ENCODE measurements around the gene HOXB6. TPM values are rescaled to one million over a fixed set of nuclear protein-coding genes. Genes with fewer than 3 reads are reported as not detected.

HOXB6 gene
- 73.6 and 78.8 TPM in 2 replicates for total RNA-seq

DNA sequence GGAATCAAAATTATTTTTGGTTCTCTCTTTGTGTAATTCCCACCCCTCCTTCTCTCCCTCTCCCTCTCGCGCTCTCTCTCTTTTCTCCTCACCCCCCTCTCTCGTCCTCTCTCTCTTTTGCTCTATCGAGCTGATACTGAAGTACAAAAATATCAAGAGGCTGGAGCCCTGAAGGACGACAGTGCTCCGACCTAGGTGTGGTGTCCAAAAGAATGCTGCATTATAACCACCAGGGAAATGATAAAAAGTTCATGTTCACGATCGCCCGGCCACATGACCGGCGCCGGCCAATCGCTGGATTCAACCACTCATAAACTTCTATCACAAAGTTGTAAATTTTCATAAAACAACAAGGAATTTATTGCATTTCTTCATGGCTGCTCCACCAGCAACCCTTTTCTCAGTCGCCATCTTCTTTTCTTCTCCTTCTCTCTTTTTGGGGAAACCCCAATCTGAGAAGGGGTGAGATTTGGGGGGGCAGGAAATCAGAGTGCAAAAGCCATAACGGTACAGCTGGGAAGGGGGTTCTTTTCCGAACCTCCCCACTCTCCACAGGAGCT, at the start of gene HOXB6:
Gene HOXB6, minus strand, starts transcription at position 217 of the 560 bp plus-strand sequence. CDS start 6,836 bp downstream, outside the sequence.

DNA sequence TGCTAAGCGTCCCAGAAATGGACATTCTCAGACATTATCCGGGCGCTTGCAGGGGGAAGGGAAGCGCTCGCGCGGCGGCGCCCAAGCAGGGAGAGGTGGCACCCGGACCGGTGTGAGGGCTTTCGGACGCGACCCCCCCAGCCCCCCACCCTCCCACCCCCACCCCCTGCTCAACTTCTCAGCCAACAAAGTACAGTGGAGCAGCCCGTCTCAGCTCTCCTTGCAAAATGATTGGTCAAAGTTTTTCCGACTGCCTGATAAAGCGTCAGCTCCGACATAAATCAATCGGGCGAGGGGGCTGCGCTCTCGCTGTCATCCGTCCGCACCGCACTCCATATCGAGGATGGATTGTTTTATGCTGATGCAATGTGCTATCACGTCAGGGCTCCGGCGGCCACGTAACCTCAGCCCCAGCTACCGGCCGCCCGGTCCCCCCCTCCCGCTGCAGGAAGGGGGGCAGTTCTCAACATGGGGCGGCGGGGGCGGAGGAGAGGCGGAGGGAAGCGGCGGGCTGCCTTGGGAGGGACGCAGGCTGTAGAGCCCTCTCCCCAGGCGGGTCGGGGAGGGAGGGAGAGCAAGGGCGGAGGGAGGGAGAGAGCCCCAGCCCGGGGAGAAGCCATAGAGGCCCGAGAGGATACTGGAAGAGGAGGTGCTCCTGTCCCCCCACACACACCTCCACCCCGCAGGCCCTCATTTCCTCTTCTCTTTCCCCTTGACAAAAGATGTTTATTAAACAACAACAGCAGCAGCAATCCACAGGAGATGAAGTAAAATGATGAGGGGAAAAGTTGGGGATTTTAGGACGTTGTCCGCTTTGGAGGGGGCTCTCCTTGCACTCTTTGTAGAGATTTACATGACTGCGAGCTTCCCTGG, 21.7 kb upstream of the HOXB6 start, which contains the start of gene HOXB9:
Gene HOXB9, minus strand, starts transcription at position 114 of the 873 bp plus-strand sequence. Its CDS starts 89 bp downstream, at position 25.

DNA sequence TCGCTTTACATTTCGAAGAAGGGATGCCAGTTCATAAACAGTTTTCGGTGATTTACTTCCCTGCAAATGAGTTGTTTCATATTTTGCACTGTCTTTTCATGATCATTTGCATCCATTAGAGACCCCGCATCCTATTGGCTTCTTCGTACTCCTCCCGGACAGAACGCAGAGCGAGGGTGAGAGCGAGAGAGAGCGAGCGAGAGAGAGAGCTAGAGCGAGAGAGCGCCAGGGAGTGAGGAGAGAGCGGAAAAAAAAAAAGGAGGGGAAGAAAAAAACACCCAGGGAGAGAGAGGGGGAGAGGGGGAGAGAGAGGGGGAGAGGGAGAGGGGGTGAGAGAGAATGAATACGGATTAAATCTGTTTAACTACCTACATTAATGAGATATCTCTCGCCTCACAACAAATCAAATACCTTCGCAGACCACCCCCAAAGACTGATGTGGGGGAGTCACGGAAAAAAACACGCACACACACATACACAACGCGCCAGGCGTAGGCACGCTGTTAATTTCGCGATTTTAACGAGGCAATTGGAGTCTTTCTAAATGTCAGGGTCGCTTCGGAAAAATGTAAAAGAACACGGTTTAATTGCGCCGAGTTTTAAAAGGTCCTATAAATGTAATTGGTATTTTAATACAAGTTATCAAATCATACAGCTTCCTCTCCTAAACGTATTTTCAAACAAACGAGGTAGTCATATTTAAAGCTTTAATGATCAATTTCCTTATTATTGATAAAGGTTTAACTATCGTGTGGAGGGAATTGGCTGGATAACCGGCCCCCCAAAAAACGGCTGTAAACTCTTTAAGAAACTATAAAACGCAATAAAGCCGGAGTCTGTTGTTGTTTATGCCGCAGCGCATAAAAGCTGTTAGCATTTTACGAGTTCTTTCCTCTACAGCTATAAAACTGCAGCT, 10.5 kb upstream of the HOXB6 start, which contains the start of gene HOXB8:
Gene HOXB8, minus strand, starts transcription at position 246 of the 916 bp plus-strand sequence. CDS start 588 bp downstream, outside the sequence.

DNA sequence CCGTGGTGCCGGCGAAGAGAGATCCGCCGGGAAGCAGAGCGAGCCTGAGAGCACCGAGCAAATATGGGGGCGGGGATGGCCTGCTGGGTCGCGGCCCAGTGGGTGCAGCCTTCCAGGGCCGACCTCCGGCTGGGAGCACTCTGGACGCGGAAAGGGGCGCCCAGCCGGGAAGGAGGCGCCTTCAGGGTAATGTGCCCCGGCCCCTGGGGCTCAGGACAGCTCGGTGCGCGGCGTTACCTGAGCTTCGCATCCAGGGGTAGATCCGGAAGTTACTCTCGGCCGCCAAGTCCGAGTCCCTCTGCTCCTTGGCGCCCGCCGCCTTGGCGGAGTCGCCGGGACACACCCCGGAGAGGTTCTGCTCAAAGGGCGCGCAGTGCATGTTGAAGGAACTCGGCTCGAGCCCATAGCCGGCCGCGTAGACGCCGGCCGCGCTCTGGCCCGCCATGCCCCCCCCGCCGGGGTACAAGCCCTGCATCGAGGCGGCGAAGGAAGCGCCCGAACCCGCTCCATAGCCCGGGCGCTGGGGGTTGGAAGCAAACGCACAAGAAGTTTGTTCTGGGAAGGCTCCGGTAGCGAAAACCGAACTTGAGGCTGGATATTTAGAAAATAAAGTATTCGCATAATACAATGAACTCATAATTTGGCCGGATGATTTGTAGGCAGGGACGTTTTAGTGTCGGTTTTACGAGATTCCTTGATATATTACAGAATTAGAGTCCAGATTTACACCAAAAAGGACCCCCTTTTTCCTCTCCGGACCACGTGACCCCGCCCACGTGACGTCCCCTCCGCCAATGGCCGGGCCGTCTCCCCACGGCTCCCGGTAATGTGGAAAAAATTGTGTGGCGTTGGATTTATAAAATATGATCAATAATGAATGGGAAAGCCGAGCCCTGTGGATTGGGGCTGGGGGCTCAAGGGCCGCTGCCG, 5.8 kb upstream of the HOXB6 start, which contains the start of gene HOXB7:
Gene HOXB7, minus strand, starts transcription at position 736 of the 930 bp plus-strand sequence. Its CDS starts 99 bp downstream, at position 637.

DNA sequence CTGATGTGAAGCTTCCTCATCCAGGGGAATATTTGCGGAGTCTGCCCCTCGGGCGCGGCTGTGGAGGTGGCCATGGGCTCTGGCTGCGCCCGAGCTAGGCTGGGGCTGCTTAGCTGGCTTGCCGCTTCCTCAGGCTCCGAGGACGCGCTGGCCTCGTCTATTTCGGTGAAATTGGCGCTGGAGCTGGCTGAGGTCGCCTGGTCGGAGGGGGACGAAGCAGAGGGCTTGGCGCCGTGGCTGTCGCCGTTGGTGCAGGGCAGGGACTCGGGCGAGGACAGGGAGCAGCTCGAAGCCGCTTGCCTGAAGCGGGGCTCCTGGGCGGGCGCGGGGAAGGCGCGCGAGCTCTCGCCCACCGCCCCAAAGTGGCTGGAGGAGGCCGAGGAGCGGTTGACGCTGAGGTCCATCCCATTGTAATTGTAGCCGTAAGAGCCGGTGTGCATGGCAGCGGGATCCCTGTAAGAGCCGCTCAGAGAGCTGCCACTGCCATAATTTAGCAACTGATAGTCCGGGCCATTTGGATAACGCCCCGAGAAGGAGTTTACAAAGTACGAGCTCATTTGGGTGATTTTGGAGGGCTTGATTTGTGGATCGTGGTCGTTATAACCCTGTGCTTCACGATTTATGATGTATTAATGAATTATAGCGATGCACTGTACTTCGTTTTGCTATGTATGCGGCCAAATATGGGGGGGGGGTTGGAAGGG, 11.5 kb downstream of the HOXB6 start, which contains the start of gene HOXB5:
Gene HOXB5, minus strand, starts transcription at position 654 of the 704 bp plus-strand sequence. Its CDS starts 97 bp downstream, at position 557.

DNA sequence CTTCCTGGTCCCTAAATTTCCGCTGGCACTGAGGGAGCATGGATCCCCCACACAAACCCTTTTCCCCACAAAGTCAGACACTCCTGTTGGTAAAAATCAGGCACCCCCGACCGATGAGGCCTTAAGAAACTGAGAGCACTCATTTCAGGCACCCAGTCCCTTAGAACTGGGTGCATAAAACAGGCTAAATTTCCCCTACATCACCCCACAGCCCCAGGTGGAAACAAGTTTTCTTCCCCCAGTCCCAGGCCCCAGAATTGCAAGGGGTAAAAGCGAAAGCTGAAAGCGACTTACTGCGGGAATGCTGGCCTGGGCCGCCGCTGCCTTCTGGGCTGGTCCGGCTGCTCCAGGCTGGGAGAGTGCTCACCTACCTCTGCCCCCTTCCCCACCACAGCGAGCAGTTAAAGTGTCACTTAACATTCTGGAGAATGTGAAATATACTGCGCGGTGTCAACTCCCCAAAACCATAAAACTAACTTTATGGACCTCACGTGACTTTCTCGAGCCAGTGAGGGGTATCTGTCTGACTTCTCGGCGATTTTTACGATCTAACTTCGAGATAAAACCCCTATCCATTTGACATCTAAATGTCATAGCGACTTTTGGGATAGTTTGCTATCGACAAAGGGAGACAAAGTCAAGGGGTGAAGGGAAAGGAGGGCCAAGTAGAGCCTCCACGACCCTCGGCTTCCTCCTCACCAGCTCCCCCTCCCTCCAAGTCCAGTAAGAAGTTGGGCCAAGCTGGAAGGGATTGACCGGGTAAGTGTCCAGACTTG, 14.8 kb downstream of the HOXB6 start, which contains the start of gene HOXB3:
Gene HOXB3, minus strand, starts transcription at position 411 of the 776 bp plus-strand sequence. CDS start 37,767 bp downstream, outside the sequence.

DNA sequence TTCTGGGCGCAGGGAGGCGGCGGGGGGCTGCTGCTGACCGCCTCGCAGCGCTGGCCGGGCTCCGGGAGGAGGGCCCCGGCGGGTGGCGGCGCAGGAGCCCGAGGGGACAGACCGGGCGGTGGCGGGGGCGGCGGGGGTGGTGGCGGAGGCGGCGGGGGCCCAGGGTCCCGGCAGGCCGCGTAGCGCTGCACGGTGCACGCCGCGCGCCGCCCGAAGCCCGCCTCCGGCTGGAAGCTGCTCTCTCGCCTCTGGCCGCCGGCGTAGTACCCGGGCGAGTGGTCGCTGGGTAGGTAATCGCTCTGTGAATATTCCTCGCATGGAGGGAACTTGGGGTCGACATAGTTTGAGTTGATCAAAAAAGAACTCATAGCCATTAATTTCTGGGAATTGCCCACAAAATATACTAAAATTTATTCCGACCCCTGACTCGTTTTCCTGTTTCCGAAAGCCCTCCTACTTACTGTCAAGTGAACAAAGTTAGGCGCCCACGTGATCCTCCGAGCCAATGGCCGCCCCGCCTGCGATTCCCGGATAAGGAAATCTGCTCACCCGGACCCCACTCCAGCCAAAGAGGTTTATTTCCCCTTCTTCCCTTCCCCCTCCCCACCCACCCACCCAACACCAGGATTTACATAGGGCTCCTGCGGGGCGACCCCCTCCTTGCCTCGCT, 26.7 kb downstream of the HOXB6 start, which contains the start of gene HOXB4:
Gene HOXB4, minus strand, starts transcription at position 405 of the 670 bp plus-strand sequence. Its CDS starts 31 bp downstream, at position 374.

Other genes starting within 250 kb of the HOXB6 start
- not detected in 2 replicates for gene SKAP1, start 174.8 kb downstream of the HOXB6 start, total RNA-seq
- not detected in 2 replicates for gene HOXB1, start 74.0 kb downstream of the HOXB6 start, total RNA-seq
- 50.4 and 52.6 TPM in 2 replicates for gene HOXB2, start 59.9 kb downstream of the HOXB6 start, total RNA-seq
- gene HOXB4, start 26.6 kb downstream of the HOXB6 start, total RNA-seq: 11.7 and 11.8 TPM in 2 replicates
- gene HOXB3, start 14.7 kb downstream of the HOXB6 start, total RNA-seq: 45.0 and 55.3 TPM in 2 replicates
- gene HOXB5, start 11.2 kb downstream of the HOXB6 start, total RNA-seq: 12.3 and 15.8 TPM in 2 replicates
- gene HOXB7, start 6.0 kb upstream of the HOXB6 start, total RNA-seq: 11.9 and 14.8 TPM in 2 replicates
- 0.50 and 1.0 TPM in 2 replicates for gene HOXB8, start 10.3 kb upstream of the HOXB6 start, total RNA-seq
- gene HOXB9, start 21.4 kb upstream of the HOXB6 start, total RNA-seq: under 0.01 and 0.15 TPM in 2 replicates
- not detected in 2 replicates for gene PRAC1, start 117.5 kb upstream of the HOXB6 start, total RNA-seq
- not detected in 2 replicates for gene PRAC2, start 118.2 kb upstream of the HOXB6 start, total RNA-seq
- gene HOXB13, start 123.8 kb upstream of the HOXB6 start, total RNA-seq: not detected in 2 replicates
- gene TTLL6, start 212.2 kb upstream of the HOXB6 start, total RNA-seq: 0.17 TPM in 1 of 2 replicates, not detected in the other
- gene CALCOCO2, start 226.0 kb upstream of the HOXB6 start, total RNA-seq: 24.7 and 34.5 TPM in 2 replicates